OCI-M1 (cell line): ENCODE results near the gene ADAMTS2.

ENCODE experiments used
- DNase-seq: peaks from one replicate; lab custom pipeline; 2025; lab: John Stamatoyannopoulos, UW

Gene ADAMTS2

GRCh38 chr5:179254638-179255271 is 90.5 kb downstream of the ADAMTS2 start:
- DNase-seq, result no peak

GRCh38 chr5:179253730-179254129 is 91.5 kb downstream of the ADAMTS2 start:
- no peak for DNase-seq

GRCh38 chr5:179251276-179251969 is 93.8 kb downstream of the ADAMTS2 start:
- no peak for DNase-seq

- DNase-seq, result no peak
These were observed 94.6 kb downstream of the ADAMTS2 start for GRCh38 chr5:179250561-179251225.

GRCh38 chr5:179246227-179246626 is 99.0 kb downstream of the ADAMTS2 start:
- DNase-seq, result no peak

GRCh38 chr5:179245031-179245430 is 100.2 kb downstream of the ADAMTS2 start:
- DNase-seq, result no peak

- no peak for DNase-seq
These were observed 101.2 kb downstream of the ADAMTS2 start for GRCh38 chr5:179244044-179244443.

- DNase-seq, result no peak
These were observed 101.9 kb downstream of the ADAMTS2 start for GRCh38 chr5:179243333-179243732.

GRCh38 chr5:179242676-179243075 is 102.6 kb downstream of the ADAMTS2 start:
- DNase-seq, result no peak

GRCh38 chr5:179241764-179242370 is 103.4 kb downstream of the ADAMTS2 start:
- DNase-seq, result no peak

- DNase-seq, result no peak
These were observed 104.1 kb downstream of the ADAMTS2 start for GRCh38 chr5:179241175-179241574.

- no peak for DNase-seq
These were observed 104.7 kb downstream of the ADAMTS2 start for GRCh38 chr5:179240561-179240960.

- no peak for DNase-seq
These were observed 105.8 kb downstream of the ADAMTS2 start for GRCh38 chr5:179239256-179240135.

GRCh38 chr5:179238628-179238970 is 106.7 kb downstream of the ADAMTS2 start:
- DNase-seq, result no peak

GRCh38 chr5:179237770-179238627 is 107.3 kb downstream of the ADAMTS2 start:
- DNase-seq, result no peak

- no peak for DNase-seq
These were observed 109.6 kb downstream of the ADAMTS2 start for GRCh38 chr5:179235416-179236400.

GRCh38 chr5:179234563-179235135 is 110.6 kb downstream of the ADAMTS2 start:
- no peak for DNase-seq

GRCh38 chr5:179233909-179234562 is 111.2 kb downstream of the ADAMTS2 start:
- no peak for DNase-seq
